ENCODE measurements around the gene SLC36A4. TPM values are rescaled to one million over a fixed set of nuclear protein-coding genes. Genes with fewer than 3 reads are reported as not detected.
A peak's percentile ranks its signal among the peaks of the same experiment; 100 is the strongest.
"Not testable (repeated sequence)": the region's sequence is repeated elsewhere in the genome, so short reads cannot be mapped to it uniquely, and the experiment has no call there.

SLC36A4 gene
- total and polyA plus RNA-seq, 4 donors = 4.4 to 23.7 (median 13.0) TPM

- intact Hi-C loops (cut with DNase I); ATAC-seq (ENCODE audit: low FRiP score); H3K9me3 ChIP-seq (ENCODE audit: control insufficient read depth, low read length); H3K27me3 ChIP-seq (ENCODE audit: control insufficient read depth in 1 of 2, insufficient read depth in 2 of 2, low read length in 1 of 2); H3K36me3 ChIP-seq (ENCODE audit: control insufficient read depth in 1 of 2, insufficient read depth in 2 of 2, low read length in 1 of 2); H3K27ac ChIP-seq (ENCODE audit: low read depth in 1 of 2, low read length in 2 of 2); H3K4me3 ChIP-seq (ENCODE audit: low read length in 2 of 2); H3K4me1 ChIP-seq (ENCODE audit: control insufficient read depth in 1 of 2, insufficient read depth in 2 of 2, low read length in 2 of 2): not testable (repeated sequence)
- WGBS, 2 donors = 93% methylated on average over 13 of the region's 13 CpGs
- DNase-seq = peak in 1 of 2 donors; percentile 20
Observed at GRCh38 chr11:93177891-93178290, 19.9 kb downstream of the SLC36A4 start.

- intact Hi-C loops (cut with DNase I) = loop anchor here in 1 of 2 donors (10.0 kb wide), 1 partner anchor 225 kb away; no protein-coding TSS in a partner anchor
- ATAC-seq (ENCODE audit: low FRiP score) (no peak), DNase-seq (no peak)
- Histone ChIP-seq H3K4me1 (ENCODE audit: control insufficient read depth in 1 of 2, insufficient read depth in 2 of 2, low read length in 2 of 2) (no peaks in the 10 kb centered on the region), H3K4me3 (ENCODE audit: low read length in 2 of 2) (no peak overlapping the region), H3K27ac (ENCODE audit: low read depth in 1 of 2, low read length in 2 of 2) (no peak overlapping the region), H3K36me3 (ENCODE audit: control insufficient read depth in 1 of 2, insufficient read depth in 2 of 2, low read length in 1 of 2) (peaks cover 0 to 6% of the 10 kb centered on the region in 2 donors), H3K9me3 (ENCODE audit: control insufficient read depth, low read length) (no peaks in the 10 kb centered on the region), H3K27me3 (ENCODE audit: control insufficient read depth in 1 of 2, insufficient read depth in 2 of 2, low read length in 1 of 2) (no peaks in the 10 kb centered on the region)
- 36 to 42% methylated on average over 2 of the region's 2 CpGs for WGBS, 2 donors
Observed at GRCh38 chr11:93169950-93170561, 27.7 kb downstream of the SLC36A4 start.

- H3K27ac ChIP-seq (ENCODE audit: low read depth in 1 of 2, low read length in 2 of 2) = no peak overlapping the region
- no peaks in the 10 kb centered on the region for H3K27me3 ChIP-seq (ENCODE audit: control insufficient read depth in 1 of 2, insufficient read depth in 2 of 2, low read length in 1 of 2)
- DNase-seq (no peak), ATAC-seq (ENCODE audit: low FRiP score) (no peak)
- no peaks in the 10 kb centered on the region for H3K9me3 ChIP-seq (ENCODE audit: control insufficient read depth, low read length)
- H3K4me1 ChIP-seq (ENCODE audit: control insufficient read depth in 1 of 2, insufficient read depth in 2 of 2, low read length in 2 of 2) = no peaks in the 10 kb centered on the region
- intact Hi-C loops (cut with DNase I) = loop anchor here in 1 of 2 donors (10.0 kb wide), 1 partner anchor 224 kb away; no protein-coding TSS in a partner anchor
- peaks cover 0 to 6% of the 10 kb centered on the region in 2 donors for H3K36me3 ChIP-seq (ENCODE audit: control insufficient read depth in 1 of 2, insufficient read depth in 2 of 2, low read length in 1 of 2)
- 97 to 98% methylated on average over 2 of the region's 2 CpGs for WGBS, 2 donors
- H3K4me3 ChIP-seq (ENCODE audit: low read length in 2 of 2) = no peak overlapping the region
Observed at GRCh38 chr11:93169143-93169542, 28.6 kb downstream of the SLC36A4 start.

- no peak for DNase-seq
- Histone ChIP-seq H3K27ac (ENCODE audit: low read depth in 1 of 2, low read length in 2 of 2) (no peak overlapping the region), H3K9me3 (ENCODE audit: control insufficient read depth, low read length) (no peaks in the 10 kb centered on the region), H3K27me3 (ENCODE audit: control insufficient read depth in 1 of 2, insufficient read depth in 2 of 2, low read length in 1 of 2) (no peaks in the 10 kb centered on the region), H3K4me3 (ENCODE audit: low read length in 2 of 2) (no peak overlapping the region), H3K36me3 (ENCODE audit: control insufficient read depth in 1 of 2, insufficient read depth in 2 of 2, low read length in 1 of 2) (peaks cover 0 to 6% of the 10 kb centered on the region in 2 donors), H3K4me1 (ENCODE audit: control insufficient read depth in 1 of 2, insufficient read depth in 2 of 2, low read length in 2 of 2) (no peaks in the 10 kb centered on the region)
- ATAC-seq (ENCODE audit: low FRiP score) = no peak
- WGBS, 2 donors = 47 to 55% methylated on average over 2 of the region's 2 CpGs
- intact Hi-C loops (cut with DNase I) = loop anchor here in 1 of 2 donors (10.0 kb wide), 1 partner anchor 222 kb away; no protein-coding TSS in a partner anchor
Observed at GRCh38 chr11:93166862-93167261, 30.9 kb downstream of the SLC36A4 start.

- peaks cover 0 to 6% of the 10 kb centered on the region in 2 donors for H3K36me3 ChIP-seq (ENCODE audit: control insufficient read depth in 1 of 2, insufficient read depth in 2 of 2, low read length in 1 of 2)
- no peak overlapping the region for H3K4me3 ChIP-seq (ENCODE audit: low read length in 2 of 2)
- H3K27ac ChIP-seq (ENCODE audit: low read depth in 1 of 2, low read length in 2 of 2) = no peak overlapping the region
- H3K27me3 ChIP-seq (ENCODE audit: control insufficient read depth in 1 of 2, insufficient read depth in 2 of 2, low read length in 1 of 2) = no peaks in the 10 kb centered on the region
- H3K4me1 ChIP-seq (ENCODE audit: control insufficient read depth in 1 of 2, insufficient read depth in 2 of 2, low read length in 2 of 2) = no peaks in the 10 kb centered on the region
- no peaks in the 10 kb centered on the region for H3K9me3 ChIP-seq (ENCODE audit: control insufficient read depth, low read length)
- DNase-seq = no peak
- intact Hi-C loops (cut with DNase I) = loop anchor here in 1 of 2 donors (10.0 kb wide), 1 partner anchor 221 kb away; no protein-coding TSS in a partner anchor
- no peak for ATAC-seq (ENCODE audit: low FRiP score)
Observed at GRCh38 chr11:93166194-93166593, 31.6 kb downstream of the SLC36A4 start.

GRCh38 chr11:93160808-93161207 is 37.0 kb downstream of the SLC36A4 start:
- Histone ChIP-seq H3K27ac (ENCODE audit: low read depth in 1 of 2, low read length in 2 of 2) (no peak overlapping the region), H3K36me3 (ENCODE audit: control insufficient read depth in 1 of 2, insufficient read depth in 2 of 2, low read length in 1 of 2) (no peaks in the 10 kb centered on the region), H3K4me3 (ENCODE audit: low read length in 2 of 2) (no peak overlapping the region), H3K27me3 (ENCODE audit: control insufficient read depth in 1 of 2, insufficient read depth in 2 of 2, low read length in 1 of 2) (no peaks in the 10 kb centered on the region), H3K9me3 (ENCODE audit: control insufficient read depth, low read length) (no peaks in the 10 kb centered on the region), H3K4me1 (ENCODE audit: control insufficient read depth in 1 of 2, insufficient read depth in 2 of 2, low read length in 2 of 2) (no peaks in the 10 kb centered on the region)
- intact Hi-C loops (cut with DNase I) = loop anchor here in 1 of 2 donors (5.0 to 10.0 kb wide), 2 partner anchors 216 to 1231 kb away; no protein-coding TSS in a partner anchor
- 76 to 77% methylated on average over 1 of the region's 1 CpG for WGBS, 2 donors
- ATAC-seq (ENCODE audit: low FRiP score) = no peak
- no peak for DNase-seq

- Histone ChIP-seq H3K4me3 (ENCODE audit: low read length in 2 of 2) (no peak overlapping the region), H3K9me3 (ENCODE audit: control insufficient read depth, low read length) (no peaks in the 10 kb centered on the region), H3K4me1 (ENCODE audit: control insufficient read depth in 1 of 2, insufficient read depth in 2 of 2, low read length in 2 of 2) (no peaks in the 10 kb centered on the region), H3K36me3 (ENCODE audit: control insufficient read depth in 1 of 2, insufficient read depth in 2 of 2, low read length in 1 of 2) (no peaks in the 10 kb centered on the region), H3K27me3 (ENCODE audit: control insufficient read depth in 1 of 2, insufficient read depth in 2 of 2, low read length in 1 of 2) (no peaks in the 10 kb centered on the region), H3K27ac (ENCODE audit: low read depth in 1 of 2, low read length in 2 of 2) (no peak overlapping the region)
- intact Hi-C loops (cut with DNase I) = loop anchor here in 1 of 2 donors (5.0 to 10.0 kb wide), 2 partner anchors 215 to 1232 kb away; no protein-coding TSS in a partner anchor
- ATAC-seq (ENCODE audit: low FRiP score) = no peak
- no peak for DNase-seq
Observed at GRCh38 chr11:93160156-93160555, 37.6 kb downstream of the SLC36A4 start.

- WGBS, 2 donors = 94 to 95% methylated on average over 2 of the region's 2 CpGs
- no peak for DNase-seq
- no peak overlapping the region for H3K27ac ChIP-seq (ENCODE audit: low read depth in 1 of 2, low read length in 2 of 2)
- no peak overlapping the region for H3K4me3 ChIP-seq (ENCODE audit: low read length in 2 of 2)
- intact Hi-C loops (cut with DNase I) = loop anchor here in 1 of 2 donors (5.0 to 10.0 kb wide), 2 partner anchors 215 to 1233 kb away; no protein-coding TSS in a partner anchor
- no peaks in the 10 kb centered on the region for H3K36me3 ChIP-seq (ENCODE audit: control insufficient read depth in 1 of 2, insufficient read depth in 2 of 2, low read length in 1 of 2)
- no peaks in the 10 kb centered on the region for H3K4me1 ChIP-seq (ENCODE audit: control insufficient read depth in 1 of 2, insufficient read depth in 2 of 2, low read length in 2 of 2)
- no peak for ATAC-seq (ENCODE audit: low FRiP score)
- no peaks in the 10 kb centered on the region for H3K9me3 ChIP-seq (ENCODE audit: control insufficient read depth, low read length)
- no peaks in the 10 kb centered on the region for H3K27me3 ChIP-seq (ENCODE audit: control insufficient read depth in 1 of 2, insufficient read depth in 2 of 2, low read length in 1 of 2)
Observed at GRCh38 chr11:93159721-93160120, 38.1 kb downstream of the SLC36A4 start.

- no peak overlapping the region for H3K4me3 ChIP-seq (ENCODE audit: low read length in 2 of 2)
- no peak for ATAC-seq (ENCODE audit: low FRiP score)
- DNase-seq = no peak
- no peaks in the 10 kb centered on the region for H3K4me1 ChIP-seq (ENCODE audit: control insufficient read depth in 1 of 2, insufficient read depth in 2 of 2, low read length in 2 of 2)
- no peaks in the 10 kb centered on the region for H3K9me3 ChIP-seq (ENCODE audit: control insufficient read depth, low read length)
- 97 to 100% methylated on average over 3 of the region's 3 CpGs for WGBS, 2 donors
- no peaks in the 10 kb centered on the region for H3K27me3 ChIP-seq (ENCODE audit: control insufficient read depth in 1 of 2, insufficient read depth in 2 of 2, low read length in 1 of 2)
- intact Hi-C loops (cut with DNase I) = no loop called here
- H3K36me3 ChIP-seq (ENCODE audit: control insufficient read depth in 1 of 2, insufficient read depth in 2 of 2, low read length in 1 of 2) = no peaks in the 10 kb centered on the region
- H3K27ac ChIP-seq (ENCODE audit: low read depth in 1 of 2, low read length in 2 of 2) = no peak overlapping the region
Observed at GRCh38 chr11:93155738-93156137, 42.1 kb downstream of the SLC36A4 start.
